K562 (cell line): ENCODE measurements around the gene TBL1XR1. TPM values are rescaled to one million over a fixed set of nuclear protein-coding genes. Genes with fewer than 3 reads are reported as not detected.
A peak's percentile ranks its signal among the peaks of the same experiment; 100 is the strongest.

ENCODE experiments used
- ATAC-seq: fragments of 200-7000 bp; cut with Tn5 transposase; 3 replicates; pipeline ENCODE4 v1.9.1; 2020; ENCODE audit warnings: moderate library complexity
- BruUV-seq: library from RNA; stranded (reverse); fragments of 400-500 nt; replicated peaks from 2 replicates; lab custom pipeline; 2021; lab: Mats Ljungman, UMichigan
- CTCF ChIA-PET: fragments of 300-600 bp; formaldehyde crosslinking; extraction: SDS; loops from one replicate; lab custom pipeline; 2021; ENCODE audit warnings: low intra/inter-chr PET ratio; lab: Yijun Ruan, JAX
- POLR2A ChIA-PET: fragments of 300-600, 350-650 bp; sonication (Branson Sonifier 250); formaldehyde crosslinking; extraction: SDS; loops from one replicate; lab custom pipeline; 2021; ENCODE audit warnings: antibody characterized with exemption, inconsistent platforms; lab: Yijun Ruan, JAX
- DNase-seq, 4 experiments: peaks; one replicate each; pipeline versions ENCODE4 v3.0.0 to v3.0.0-alpha.2; 2011 to 2018; ENCODE audit warnings: low spot score in 3 of 4, mixed read lengths in 3 of 4; ENCODE audit errors: extremely low read depth in 1 of 4
- FAIRE-seq: peaks from 2 replicates; lab custom pipeline; 2011; peaks lifted over from hg19 to GRCh38; lab: Jason Lieb, UNC
- H2AFZ ChIP-seq: 2 replicates; pipeline ENCODE4 v1.6.0; 2011; ENCODE audit warnings: low read depth, low read length, control low read depth, inconsistent platforms
- H3K27ac ChIP-seq: fragments of 200-600 bp; 3 replicates; pipeline ENCODE4 v1.8.0; 2011; ENCODE audit warnings: low read depth, mild to moderate bottlenecking, control low read depth, inconsistent platforms, low read length, moderate library complexity, mixed read lengths; ENCODE audit errors: extremely low read depth
- H3K27me3 ChIP-seq, 2 experiments: fragments of 300-600 bp in 1 of 2; 2 replicates in 1 of 2; 3 replicates in 1 of 2; pipeline versions ENCODE4 v1.6.0 to v1.8.0; 2011; ENCODE audit warnings: inconsistent platforms in 2 of 2, low read length in 2 of 2, mild to moderate bottlenecking in 1 of 2, mixed read lengths in 1 of 2, moderate library complexity in 1 of 2; ENCODE audit not compliant: control insufficient read depth in 2 of 2, insufficient read depth in 2 of 2
- H3K36me3 ChIP-seq: fragments of 300-600 bp; 3 replicates; pipeline ENCODE4 v1.8.0; 2011; ENCODE audit warnings: mild to moderate bottlenecking, low read length, inconsistent platforms; ENCODE audit not compliant: control insufficient read depth, insufficient read depth
- H3K4me1 ChIP-seq, 2 experiments: fragments of 200-600 bp in 1 of 2; replicated peaks in 1 of 2; 2 replicates in 1 of 2; 3 replicates in 1 of 2; pipeline versions ENCODE4 v1.5.1 to v1.8.0; 2011; ENCODE audit warnings: inconsistent platforms in 2 of 2, low read length in 2 of 2, mild to moderate bottlenecking in 1 of 2, mixed read lengths in 1 of 2, moderate library complexity in 1 of 2; ENCODE audit not compliant: control insufficient read depth in 2 of 2, insufficient read depth in 2 of 2
- H3K4me2 ChIP-seq: 2 replicates; pipeline ENCODE4 v1.6.1; 2011; ENCODE audit warnings: low read length, control low read depth, inconsistent platforms, mixed read lengths; ENCODE audit not compliant: insufficient read depth
- H3K4me3 ChIP-seq: fragments of 200-600 bp; sonication (generic), shearing (Covaris generic); 2 replicates; pipeline ENCODE4 v1.5.1; 2016; ENCODE audit warnings: control low read depth, inconsistent platforms
- H3K79me2 ChIP-seq: fragments of 200-600 bp; 3 replicates; pipeline ENCODE4 v1.8.0; 2011; ENCODE audit warnings: low read length, inconsistent platforms; ENCODE audit not compliant: control insufficient read depth, insufficient read depth
- H3K9ac ChIP-seq, 2 experiments: 2 replicates each; pipeline versions ENCODE4 v1.6.0 to v1.6.1; 2011; ENCODE audit warnings: low read depth in 2 of 2, low read length in 2 of 2, control low read depth in 1 of 2, inconsistent platforms in 1 of 2, mild to moderate bottlenecking in 1 of 2, mixed read lengths in 1 of 2; ENCODE audit not compliant: insufficient read depth in 1 of 2
- H3K9me1 ChIP-seq: one replicate; pipeline ENCODE4 v1.6.0; 2011; ENCODE audit warnings: inconsistent platforms, mild to moderate bottlenecking, low read length, moderate library complexity; ENCODE audit not compliant: control insufficient read depth, insufficient read depth
- H3K9me3 ChIP-seq: replicated peaks from 2 replicates; pipeline ENCODE4 v1.5.1; 2011; ENCODE audit warnings: low read depth, low read length, inconsistent platforms; ENCODE audit not compliant: control insufficient read depth, insufficient read depth
- H4K20me1 ChIP-seq: replicated peaks from 2 replicates; pipeline ENCODE4 v1.6.1; 2011; ENCODE audit warnings: low read length, inconsistent platforms, mixed read lengths; ENCODE audit not compliant: control insufficient read depth, insufficient read depth
- COPS2 ChIP-seq: fragments of 450-650 bp; conservative IDR thresholded peaks from 2 replicates; pipeline ENCODE4 v1.6.1; 2016; ENCODE audit warnings: mild to moderate bottlenecking, moderate library complexity
- MEF2D ChIP-seq: conservative IDR thresholded peaks from 2 replicates; pipeline ENCODE4 v1.6.1; 2016; ENCODE audit warnings: low read depth, missing genetic modification characterization, missing compliant biosample characterization
- NR2C1 ChIP-seq, 2 experiments: fragments of 450-650 bp; IDR thresholded peaks; 2 replicates each; pipeline ENCODE4 v1.6.1; 2017; ENCODE audit warnings: mild to moderate bottlenecking in 2 of 2, antibody characterized with exemption in 1 of 2, inconsistent platforms in 1 of 2, missing compliant biosample characterization in 1 of 2, missing genetic modification characterization in 1 of 2
- POLR2AphosphoS5 ChIP-seq: IDR thresholded peaks from 2 replicates; pipeline ENCODE4 v1.6.1; 2011; ENCODE audit warnings: mild to moderate bottlenecking, low read depth, low read length, moderate library complexity; ENCODE audit not compliant: control insufficient read depth, insufficient read depth
- SUPT5H ChIP-seq: fragments of 450-650 bp; IDR thresholded peaks from 2 replicates; pipeline ENCODE4 v1.6.1; 2016
- ZNF408 ChIP-seq: fragments of 250-450 bp; sonication (Bioruptor Pico); IDR thresholded peaks from 2 replicates; pipeline ENCODE4 v1.4.0; 2020; ENCODE audit warnings: low read depth, mild to moderate bottlenecking, moderate library complexity
- ZNF780A ChIP-seq: fragments of 250-450 bp; sonication (Bioruptor Pico); IDR thresholded peaks from 2 replicates; pipeline ENCODE4 v1.5.0; 2021; ENCODE audit warnings: mild to moderate bottlenecking
- WGBS: fragments of 100-300 bp; shearing (Covaris generic); methylation state at CpG from one replicate; pipeline ENCODE4 v1.1.6; 2016; ENCODE audit warnings: low coverage, mixed read lengths; ENCODE audit not compliant: insufficient coverage; ENCODE audit errors: missing lambda C conversion rate; 5-methylcytosine and 5-hydroxymethylcytosine counted together
- in situ Hi-C: fragments of 300-500 bp; cut with MboI; formaldehyde crosslinking; loops from 4 replicates; pipeline ENCODE4 v1.15.0; 2018; ENCODE audit warnings: inconsistent platforms, mixed read lengths
- intact Hi-C: fragments of 100-400 bp; cut with micrococcal nuclease; formaldehyde crosslinking; loops from 2 replicates; pipeline ENCODE4 v1.14.2; 2022
- polyA plus RNA-seq, 8 experiments: library from polyadenylated mRNA; depleted of rRNA in 4 of 8; stranded (reverse) in 5 of 8; unstranded in 3 of 8; fragments of >200 nt; fragmentation: Nextera tagmentation in 2 of 8; fragmentation: Illumina TruSeq in 1 of 8; extraction: Ambion mirVana in 2 of 8; extraction: Trizol in 1 of 8; gene quantifications; 2 replicates each; pipeline versions ENCODE4 v1.2.1 to v1.2.3, GENCODE V29; 2011 to 2014; ENCODE audit warnings: inconsistent platforms in 1 of 8, missing spikeins in 1 of 8
- total RNA-seq, 7 experiments: library from RNA; depleted of rRNA in 6 of 7; stranded (reverse); fragments of >200 nt in 6 of 7; fragmentation: Illumina TruSeq in 2 of 7; extraction: Trizol in 2 of 7; gene quantifications; 2 replicates each; pipeline versions ENCODE4 v1.2.1 to v1.2.3, GENCODE V29; 2011 to 2021; ENCODE audit warnings: low replicate concordance in 1 of 7

TBL1XR1 gene
- total and polyA plus RNA-seq, 9 of the 15 experiments (the other 6 are each of a cell fraction or from before 2014, with no cell fraction given): 19.6 to 171 (median 83.3) TPM

- in situ Hi-C loops: no loop called here
- WGBS: 21% methylated on average over 1 of the region's 1 CpG
- TF ChIP-seq SUPT5H (0 out of 2 replicates have a peak, but pooled peaks have one; percentile 18), NR2C1 (IDR thresholded peaks at IDR 0.05) (no peak), NR2C1 (tag; IDR thresholded peaks at IDR 0.05) (no peak), ZNF780A (no peak), MEF2D (tag) (no peak), COPS2 (no peak), POLR2AphosphoS5 (no peak), ZNF408 (CRISPR knock-in tag) (no peak)
These were observed 72.4 kb downstream of the TBL1XR1 start for GRCh38 chr3:177124882-177125281.

More at GRCh38 chr3:177124882-177125281, 72.4 kb downstream of the TBL1XR1 start:
- intact Hi-C loops: no loop called here
- Histone ChIP-seq H3K27me3 (no peaks in the 10 kb centered on the region), H3K36me3 (peaks cover 10% of the 10 kb centered on the region; the same call in 1 of the 3 replicates), H3K9ac (no peak overlapping the region), H3K27ac (no peak overlapping the region), H3K79me2 (peaks cover 100% of the 10 kb centered on the region), H3K9me3 (no peaks in the 10 kb centered on the region), H3K4me3 (no peak overlapping the region), H3K9me1 (no peaks in the 10 kb centered on the region), H4K20me1 (peaks cover 16% of the 10 kb centered on the region; the same call in 1 of the 2 replicates), H3K4me2 (no peak overlapping the region), H3K4me1 (peaks cover 0 to 11% of the 10 kb centered on the region in 2 experiments; a peak in 3 of 5 replicates), H2AFZ (no peak overlapping the region)
- FAIRE-seq (peak; percentile 23), DNase-seq (no peak), ATAC-seq (no peak)
- BruUV-seq: no TSS peak
- CTCF ChIA-PET: no interaction called here
- POLR2A ChIA-PET: interaction anchor here (1.1 to 2.7 kb wide), 3 partner anchors 15 to 21 kb away, joined by 3 to 8 read pairs (median 6); no protein-coding TSS in a partner anchor
